Fibroblast of upper back skin (primary cell): Measurements from ENCODE around the gene YTHDC2.
"Not testable (repeated sequence)": the region's sequence is repeated elsewhere in the genome, so short reads cannot be mapped to it uniquely, and the experiment has no call there.

Source experiments
- DNase-seq: peaks from one replicate; pipeline ENCODE4 v3.0.0-alpha.2; 2013

YTHDC2 gene

GRCh38 chr5:113520899-113521298 lies 7.4 kb downstream of the YTHDC2 start:
- DNase-seq: no peak

GRCh38 chr5:113523168-113523567 lies 9.7 kb downstream of the YTHDC2 start:
- no peak for DNase-seq

GRCh38 chr5:113524927-113525326 lies 11.4 kb downstream of the YTHDC2 start:
- DNase-seq: no peak

- DNase-seq: no peak
Observed at GRCh38 chr5:113526421-113526820, 12.9 kb downstream of the YTHDC2 start.

GRCh38 chr5:113527746-113528145 lies 14.3 kb downstream of the YTHDC2 start:
- DNase-seq: no peak

GRCh38 chr5:113531481-113532159 lies 18.1 kb downstream of the YTHDC2 start:
- no peak for DNase-seq

- no peak for DNase-seq
Observed at GRCh38 chr5:113538313-113538712, 24.8 kb downstream of the YTHDC2 start.

- peak; percentile 52 for DNase-seq
Observed at GRCh38 chr5:113546703-113547183, 33.2 kb downstream of the YTHDC2 start.

- no peak for DNase-seq
Observed at GRCh38 chr5:113548396-113548795, 34.9 kb downstream of the YTHDC2 start.

- DNase-seq: no peak
Observed at GRCh38 chr5:113552137-113552536, 38.6 kb downstream of the YTHDC2 start.

- DNase-seq: no peak
Observed at GRCh38 chr5:113552620-113553019, 39.1 kb downstream of the YTHDC2 start.

- DNase-seq: no peak
Observed at GRCh38 chr5:113562828-113563400, 49.4 kb downstream of the YTHDC2 start.

GRCh38 chr5:113569396-113569795 lies 55.9 kb downstream of the YTHDC2 start:
- DNase-seq: no peak

- no peak for DNase-seq
Observed at GRCh38 chr5:113572716-113573115, 59.2 kb downstream of the YTHDC2 start.

GRCh38 chr5:113574417-113574816 lies 60.9 kb downstream of the YTHDC2 start:
- peak; percentile 94 for DNase-seq

- no peak for DNase-seq
Observed at GRCh38 chr5:113575074-113575473, 61.6 kb downstream of the YTHDC2 start.

GRCh38 chr5:113578091-113578490 lies 64.6 kb downstream of the YTHDC2 start:
- DNase-seq: no peak

- peak; percentile 4 for DNase-seq
Observed at GRCh38 chr5:113581388-113581787, 67.9 kb downstream of the YTHDC2 start.

- DNase-seq: no peak
Observed at GRCh38 chr5:113598150-113598549, 84.7 kb downstream of the YTHDC2 start.

GRCh38 chr5:113598926-113599325 lies 85.4 kb downstream of the YTHDC2 start:
- DNase-seq: no peak

- DNase-seq: no peak
Observed at GRCh38 chr5:113600255-113600905, 86.9 kb downstream of the YTHDC2 start.

- DNase-seq: no peak
Observed at GRCh38 chr5:113601423-113601822, 87.9 kb downstream of the YTHDC2 start.

- not testable (repeated sequence) for DNase-seq
Observed at GRCh38 chr5:113603246-113603645, 89.8 kb downstream of the YTHDC2 start.
